PC-3 (cell line): Measurements from ENCODE around the gene CEP152.

Source experiments
- EZH2 ChIP-seq: fragments of 300-600 bp; sonication (generic); IDR thresholded peaks from one replicate; pipeline ENCODE4 v1.6.1; 2017; ENCODE audit warnings: antibody characterized with exemption, mild to moderate bottlenecking, low read length; ENCODE audit not compliant: unreplicated experiment
- TF ChIP-seq, protein P1 (sequence below): fragments of 300-600 bp; sonication (generic); conservative IDR thresholded peaks from 2 replicates; pipeline ENCODE4 v1.5.1; 2017; ENCODE audit warnings: antibody characterized with exemption, low read depth, mild to moderate bottlenecking, low read length

DNA sequence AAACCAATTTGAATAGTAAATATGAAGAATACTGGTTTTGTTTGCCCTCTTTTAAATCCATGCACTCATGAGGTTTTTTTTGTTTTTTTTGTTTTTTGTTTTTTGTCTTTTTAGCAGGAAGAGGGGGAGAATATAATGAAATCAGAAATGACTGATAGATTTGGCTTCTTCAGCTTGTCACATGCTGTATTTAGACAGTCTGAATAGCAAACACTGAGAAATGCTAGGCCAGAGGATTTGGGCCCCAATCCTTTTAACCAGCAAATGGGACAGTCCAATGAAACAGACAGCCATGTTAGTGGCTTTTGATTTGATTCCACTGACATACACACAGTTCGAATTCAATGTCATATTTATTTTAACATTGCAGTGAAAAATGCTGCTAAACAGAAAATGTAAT, 14.2 kb upstream of the CEP152 start:
- TF ChIP-seq, protein P1, sequence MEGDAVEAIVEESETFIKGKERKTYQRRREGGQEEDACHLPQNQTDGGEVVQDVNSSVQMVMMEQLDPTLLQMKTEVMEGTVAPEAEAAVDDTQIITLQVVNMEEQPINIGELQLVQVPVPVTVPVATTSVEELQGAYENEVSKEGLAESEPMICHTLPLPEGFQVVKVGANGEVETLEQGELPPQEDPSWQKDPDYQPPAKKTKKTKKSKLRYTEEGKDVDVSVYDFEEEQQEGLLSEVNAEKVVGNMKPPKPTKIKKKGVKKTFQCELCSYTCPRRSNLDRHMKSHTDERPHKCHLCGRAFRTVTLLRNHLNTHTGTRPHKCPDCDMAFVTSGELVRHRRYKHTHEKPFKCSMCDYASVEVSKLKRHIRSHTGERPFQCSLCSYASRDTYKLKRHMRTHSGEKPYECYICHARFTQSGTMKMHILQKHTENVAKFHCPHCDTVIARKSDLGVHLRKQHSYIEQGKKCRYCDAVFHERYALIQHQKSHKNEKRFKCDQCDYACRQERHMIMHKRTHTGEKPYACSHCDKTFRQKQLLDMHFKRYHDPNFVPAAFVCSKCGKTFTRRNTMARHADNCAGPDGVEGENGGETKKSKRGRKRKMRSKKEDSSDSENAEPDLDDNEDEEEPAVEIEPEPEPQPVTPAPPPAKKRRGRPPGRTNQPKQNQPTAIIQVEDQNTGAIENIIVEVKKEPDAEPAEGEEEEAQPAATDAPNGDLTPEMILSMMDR: no peak
- no peak for TF ChIP-seq EZH2
